Stimulated activated CD8-positive, alpha-beta memory T cell treated with anti-CD3 and anti-CD28 coated beads, Interleukin-2, amount 100 ng/mL, for 1 hour (primary cell): Measurements from ENCODE around the gene GLI3.

Source experiments
- DNase-seq, 2 donors: peaks; one replicate each; pipeline ENCODE4 v3.0.0-alpha.2; 2020; ENCODE audit warnings: low read depth in 2 of 2

GLI3 gene

DNA sequence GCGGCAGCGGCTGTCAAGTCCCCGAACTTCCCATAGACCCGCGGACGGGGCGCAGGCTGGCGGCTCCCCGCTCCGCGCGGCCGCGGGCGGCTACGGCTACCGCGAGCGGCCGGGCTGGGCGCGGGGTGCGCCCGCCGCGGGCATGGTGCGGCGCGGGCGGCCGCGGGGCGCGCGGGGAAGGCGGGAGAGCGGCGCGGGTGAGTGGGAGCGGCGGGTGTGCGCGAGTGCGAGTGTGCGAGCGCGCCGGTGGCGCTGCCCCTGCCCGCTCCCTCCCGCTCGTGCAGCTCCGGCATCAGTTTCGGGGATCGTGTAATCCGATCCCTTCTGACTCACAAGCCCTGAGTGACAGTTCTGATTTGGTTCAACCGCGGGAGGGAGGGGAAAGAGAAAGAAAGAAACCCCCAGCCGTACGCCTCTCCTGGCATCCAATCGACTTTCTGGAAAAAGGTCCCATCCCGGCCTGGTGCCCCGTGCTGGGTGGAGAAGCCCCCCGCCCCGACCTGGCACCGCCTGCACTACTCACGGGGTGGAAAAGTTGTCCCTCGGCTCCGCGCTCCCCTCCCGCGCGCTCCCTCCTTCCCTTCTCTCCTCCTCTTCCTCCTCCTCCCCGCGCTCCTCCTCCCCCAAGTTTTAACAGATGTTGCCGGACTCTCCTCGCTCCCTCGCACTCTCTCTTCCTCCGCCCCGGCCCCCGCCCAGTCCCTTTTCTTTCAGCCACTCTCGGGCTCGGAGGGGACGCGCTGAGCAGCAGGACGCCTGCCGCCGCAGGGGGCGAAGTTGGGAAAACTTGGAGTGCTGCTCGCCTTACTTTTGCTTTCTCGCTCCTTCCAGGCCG is at the start of gene GLI3:
Gene GLI3 (minus strand): TSS at position 234 of the 835 bp plus-strand sequence. CDS start 13,956 bp downstream, outside the sequence.
- DNase-seq = no peak

GRCh38 chr7:42285383-42285824 is 48.4 kb upstream of the GLI3 start:
- DNase-seq = no peak

DNA sequence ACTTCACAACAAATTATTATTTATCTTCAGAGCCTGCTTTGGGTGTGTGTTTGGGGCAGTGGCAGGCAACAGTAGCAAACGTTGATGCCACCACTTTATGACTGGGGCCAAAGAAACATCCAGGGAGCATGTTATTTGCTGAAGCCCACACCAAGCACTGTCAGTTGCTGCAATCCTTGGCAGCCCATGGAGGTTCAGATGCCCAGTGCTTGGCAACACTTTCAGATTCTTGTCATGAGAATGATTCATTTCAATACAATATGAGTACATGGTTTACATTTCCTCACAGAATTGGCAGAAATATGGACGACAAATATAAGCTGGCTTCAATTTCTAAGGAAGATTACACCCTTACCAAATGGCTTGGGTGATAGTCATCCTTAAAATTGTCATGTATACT is 46.5 kb upstream of the GLI3 start:
- no peak for DNase-seq

GRCh38 chr7:42278344-42278743 is 41.3 kb upstream of the GLI3 start:
- no peak for DNase-seq

GRCh38 chr7:42274053-42274452 is 37.0 kb upstream of the GLI3 start:
- DNase-seq = no peak

- DNase-seq = no peak
These were observed 36.0 kb upstream of the GLI3 start for GRCh38 chr7:42272793-42273665.

GRCh38 chr7:42269161-42269560 is 32.2 kb upstream of the GLI3 start:
- DNase-seq = no peak

DNA sequence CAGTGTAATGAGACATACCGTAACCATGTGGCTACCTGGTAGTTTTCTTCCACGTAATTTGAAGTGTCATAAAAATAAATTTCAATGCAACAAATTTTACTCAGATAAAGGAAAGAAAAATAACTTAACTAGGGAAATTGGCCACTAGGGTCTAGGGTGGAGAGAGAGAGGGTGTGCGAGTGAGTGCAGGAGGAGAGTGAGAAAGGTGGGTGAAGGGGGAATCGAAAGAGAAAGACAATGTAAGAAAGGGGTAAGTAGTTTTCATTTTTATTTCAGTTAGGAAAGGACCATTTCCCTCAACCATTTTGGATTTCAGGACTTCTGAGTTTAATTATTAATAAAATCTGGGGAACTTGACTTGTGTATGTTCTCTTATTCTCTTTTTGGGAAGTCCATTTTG is 27.7 kb upstream of the GLI3 start:
- no peak for DNase-seq

- DNase-seq = no peak
These were observed 27.0 kb upstream of the GLI3 start for GRCh38 chr7:42263971-42264370.

GRCh38 chr7:42262964-42263363 is 26.0 kb upstream of the GLI3 start:
- DNase-seq = no peak

DNA sequence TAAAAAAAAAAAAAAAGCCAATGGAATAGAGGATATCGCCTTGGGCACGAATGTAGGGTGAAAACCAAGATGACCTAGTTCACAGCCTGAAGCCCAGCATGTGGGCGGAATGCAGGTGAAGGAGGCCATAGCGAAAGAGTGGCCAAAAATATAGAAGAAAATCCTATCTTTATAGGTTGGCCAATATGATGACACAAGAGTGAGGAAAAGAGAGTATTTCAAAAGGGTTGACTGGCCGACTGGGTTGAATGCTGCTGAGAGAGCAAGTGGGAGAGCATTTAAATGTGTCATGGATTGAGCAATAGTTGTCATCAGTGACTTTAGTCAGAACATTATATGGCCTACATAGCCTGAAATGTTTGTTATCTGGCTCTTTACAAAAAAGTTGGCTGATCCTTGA is 17.2 kb upstream of the GLI3 start:
- no peak for DNase-seq

- DNase-seq = no peak
These were observed 16.3 kb upstream of the GLI3 start for GRCh38 chr7:42253316-42253715.

GRCh38 chr7:42250411-42250810 is 13.4 kb upstream of the GLI3 start:
- no peak for DNase-seq

DNA sequence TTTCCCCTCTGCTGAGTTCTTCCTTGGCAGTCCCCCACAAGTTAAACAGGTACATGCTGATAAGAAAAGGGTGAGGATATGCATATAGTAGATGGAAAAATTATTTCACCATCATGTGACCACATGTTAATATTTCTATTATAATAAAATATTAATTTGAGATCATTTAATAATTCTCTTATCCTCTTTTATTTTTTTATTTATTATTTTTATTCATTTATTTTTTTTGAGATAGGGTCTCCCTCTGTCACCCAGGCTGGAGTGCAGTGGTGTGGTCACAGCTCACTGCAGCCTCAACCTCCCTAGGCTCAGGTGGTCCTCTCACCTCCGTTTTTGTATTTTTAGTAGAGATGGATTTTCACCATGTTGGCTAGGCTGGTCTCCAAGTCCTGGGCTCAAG is 11.6 kb upstream of the GLI3 start:
- DNase-seq = no peak

- no peak for DNase-seq
These were observed 10.3 kb upstream of the GLI3 start for GRCh38 chr7:42247301-42247700.

- DNase-seq = no peak
These were observed 7.8 kb upstream of the GLI3 start for GRCh38 chr7:42244828-42245227.

DNA sequence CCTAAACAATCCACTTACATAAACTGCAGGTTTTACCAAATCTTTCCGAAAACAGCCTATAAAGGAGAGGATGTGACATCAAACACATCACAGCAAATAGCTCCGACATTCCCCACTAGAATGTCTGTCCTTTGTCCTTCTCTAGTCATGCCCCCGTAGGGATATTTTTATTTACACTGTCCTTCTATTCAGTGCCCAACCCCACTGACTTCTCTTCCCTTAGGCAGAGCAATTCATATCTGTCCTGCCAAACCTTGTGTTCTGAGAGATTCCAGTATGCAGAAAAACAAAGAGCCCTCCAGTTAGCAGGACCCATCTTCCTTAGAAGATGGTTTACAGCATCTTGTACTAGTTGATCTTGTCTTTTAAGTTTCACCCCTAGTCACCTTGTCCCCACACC is 5.4 kb upstream of the GLI3 start:
- no peak for DNase-seq

DNA sequence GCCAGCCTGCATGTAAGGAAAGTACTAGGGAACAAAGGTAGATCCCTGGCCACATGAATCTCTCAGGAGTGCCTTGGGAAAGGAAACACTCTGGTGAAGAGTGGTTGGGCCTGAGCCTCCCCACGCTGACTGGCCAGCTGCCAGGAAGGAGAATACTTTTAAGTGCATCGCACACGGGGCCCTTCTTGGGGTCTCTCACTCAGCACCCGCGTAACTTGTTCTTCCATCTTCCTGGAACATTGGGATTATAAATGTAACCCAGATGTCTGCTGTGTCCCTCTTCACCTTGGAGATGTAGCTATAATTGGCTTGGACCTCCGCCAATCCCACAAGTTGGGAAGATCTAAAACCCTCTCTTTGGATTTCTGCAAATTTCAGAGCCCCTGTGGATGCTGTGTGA is 4.4 kb upstream of the GLI3 start:
- DNase-seq = no peak

DNA sequence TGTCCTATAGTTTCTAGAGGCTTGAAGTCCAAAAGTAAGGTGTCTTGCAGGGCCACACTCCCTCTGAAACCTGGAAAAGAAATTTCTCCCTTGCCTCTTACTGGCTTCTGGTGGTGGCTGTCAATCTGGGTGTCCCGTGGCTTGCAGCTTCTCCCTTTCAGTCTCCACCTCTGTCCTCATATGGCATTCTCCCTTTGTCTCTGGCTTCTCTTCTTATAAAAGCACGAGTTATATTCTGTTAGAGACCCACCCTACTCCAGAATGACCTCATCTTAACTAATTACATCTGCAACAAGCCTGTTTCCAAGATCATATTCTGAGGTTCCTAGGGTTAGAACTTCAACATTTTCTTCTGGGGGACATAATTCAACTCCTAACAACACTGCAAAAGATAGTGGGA is 3.4 kb upstream of the GLI3 start:
- DNase-seq = no peak

- no peak for DNase-seq
These were observed 1.8 kb upstream of the GLI3 start for GRCh38 chr7:42238709-42239366.

DNA sequence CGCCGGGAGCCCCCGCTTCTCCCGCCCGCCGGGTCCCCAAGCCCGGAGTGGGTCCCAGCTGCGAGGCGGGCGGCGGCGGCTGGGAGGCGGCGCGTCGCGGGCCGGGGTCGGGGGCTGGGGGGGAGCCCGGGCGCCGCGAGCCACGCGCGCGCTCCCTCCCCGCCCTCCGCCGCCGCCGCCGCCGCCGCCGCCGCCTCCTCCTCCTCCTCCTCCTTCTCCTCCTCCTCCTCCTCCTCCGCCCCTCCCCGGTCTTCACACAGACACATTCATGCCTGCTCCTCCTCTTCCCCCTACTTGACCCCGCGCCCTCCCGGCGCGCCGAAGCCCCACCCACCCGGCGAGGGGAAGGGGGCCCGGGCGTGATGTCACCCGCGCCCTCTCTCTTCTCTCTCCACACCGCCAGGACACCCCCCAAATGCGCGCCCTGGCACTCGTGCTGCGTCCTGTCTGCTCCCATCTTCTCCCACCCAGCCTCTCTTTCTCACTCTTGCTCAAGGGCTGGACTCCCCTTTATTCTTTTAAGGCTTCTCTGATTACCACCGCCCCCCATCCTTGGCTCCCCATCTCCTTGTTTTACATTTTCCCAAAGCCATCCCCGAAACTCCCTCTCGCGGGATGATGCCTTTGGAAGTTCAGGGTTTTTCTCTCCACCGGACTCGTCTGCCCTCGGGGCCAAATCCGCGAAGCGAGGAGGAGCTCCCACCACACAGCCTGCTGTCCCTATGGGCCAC is 967 bp upstream of the GLI3 start:
- DNase-seq = no peak
